CD4-positive, alpha-beta memory T cell (primary cell): ENCODE results near the gene CTNNA1. TPM values are rescaled to one million over a fixed set of nuclear protein-coding genes. Genes with fewer than 3 reads are reported as not detected.

Experiments
- CTCF ChIA-PET: fragments of 350-600 bp; sonication (Branson Sonifier 250); formaldehyde crosslinking; loops from one replicate; lab custom pipeline; 2021; ENCODE audit warnings: inconsistent platforms; ENCODE audit not compliant: partially characterized antibody; lab: Charles Lee
- POLR2A ChIA-PET: fragments of 350-600 bp; sonication (Branson Sonifier 250); formaldehyde crosslinking; loops from one replicate; lab custom pipeline; 2021; ENCODE audit not compliant: partially characterized antibody; lab: Charles Lee
- DNase-seq, 5 donors: peaks; one replicate each; pipeline versions ENCODE4 v3.0.0 to v3.0.0-alpha.2; 2020 to 2022; ENCODE audit warnings: mixed read lengths in 1 of 5
- H3K27ac ChIP-seq: one replicate; pipeline ENCODE4 v1.7.0; 2013; ENCODE audit warnings: low read depth, low read length
- H3K27me3 ChIP-seq: 2 replicates; pipeline ENCODE4 v1.7.0; 2013; ENCODE audit warnings: mild to moderate bottlenecking, low read length, moderate library complexity; ENCODE audit not compliant: insufficient read depth
- H3K36me3 ChIP-seq: 2 replicates; pipeline ENCODE4 v1.7.0; 2013; ENCODE audit warnings: mild to moderate bottlenecking, low read length, moderate library complexity; ENCODE audit not compliant: insufficient read depth
- H3K4me1 ChIP-seq: 2 replicates; pipeline ENCODE4 v1.7.0; 2013; ENCODE audit warnings: mild to moderate bottlenecking, low read length, moderate library complexity; ENCODE audit not compliant: insufficient read depth
- H3K4me3 ChIP-seq, 2 donors: one replicate each; pipeline ENCODE4 v1.7.0; 2013; ENCODE audit warnings: low read length in 2 of 2, mild to moderate bottlenecking in 1 of 2
- H3K9me3 ChIP-seq, 2 donors: one replicate each; pipeline ENCODE4 v1.7.0; 2013; ENCODE audit warnings: low read length in 2 of 2, control low read depth in 1 of 2; ENCODE audit not compliant: control insufficient read depth in 1 of 2
- H3K27ac Mint-ChIP-seq, 7 donors: one replicate each; pipeline ENCODE4 v1.8.0; 2020 to 2021; ENCODE audit warnings: mixed read lengths in 7 of 7, mild to moderate bottlenecking in 6 of 7, inconsistent platforms in 3 of 7, moderate library complexity in 3 of 7
- H3K27me3 Mint-ChIP-seq, 2 donors: one replicate each; pipeline ENCODE4 v1.8.0; 2020 to 2021; ENCODE audit warnings: mixed read lengths in 2 of 2
- H3K36me3 Mint-ChIP-seq, 2 donors: one replicate each; pipeline ENCODE4 v1.8.0; 2020 to 2021; ENCODE audit warnings: mixed read lengths in 2 of 2, inconsistent platforms in 1 of 2, mild to moderate bottlenecking in 1 of 2
- H3K4me1 Mint-ChIP-seq, 4 donors: one replicate each; pipeline ENCODE4 v1.8.0; 2020 to 2021; ENCODE audit warnings: mixed read lengths in 4 of 4, mild to moderate bottlenecking in 1 of 4
- H3K4me3 Mint-ChIP-seq, 8 donors: one replicate each; pipeline ENCODE4 v1.8.0; 2020 to 2021; ENCODE audit warnings: mixed read lengths in 8 of 8, mild to moderate bottlenecking in 7 of 8, moderate library complexity in 6 of 8, inconsistent platforms in 3 of 8
- H3K9me3 Mint-ChIP-seq, 8 donors: one replicate each; pipeline ENCODE4 v1.8.0; 2020 to 2021; ENCODE audit warnings: mixed read lengths in 8 of 8, mild to moderate bottlenecking in 5 of 8, inconsistent platforms in 3 of 8, moderate library complexity in 1 of 8
- intact Hi-C: fragments of 100-400 bp; cut with micrococcal nuclease; formaldehyde crosslinking; loops from one replicate; pipeline ENCODE4 v1.15.1; 2023
- polyA plus RNA-seq, 2 donors: library from polyadenylated mRNA; unstranded; fragments of 300-500 nt; fragmentation: Illumina TruSeq; gene quantifications; one replicate each; pipeline ENCODE4 v1.2.3, GENCODE V29; 2021
- total RNA-seq, 2 experiments: library from RNA; stranded (reverse); gene quantifications; one replicate each; pipeline ENCODE4 v1.2.3, GENCODE V29; 2021

The CTNNA1 gene
- total and polyA plus RNA-seq, 4 experiments from 2014 or later = 10.1 to 26.1 (median 17.4) TPM

GRCh38 chr5:138874771-138875551, 121.7 kb downstream of the CTNNA1 start, which contains the start of gene LRRTM2:
Gene LRRTM2, minus strand, starts transcription at chr5:138875335. Its CDS starts 424 bp downstream, at chr5:138874911.
- no peaks in the 10 kb centered on the region for H3K36me3 Mint-ChIP-seq
- Histone ChIP-seq H3K9me3 (no peaks in the 10 kb centered on the region), H3K36me3 (no peaks in the 10 kb centered on the region), H3K4me1 (no peaks in the 10 kb centered on the region), H3K27me3 (no peaks in the 10 kb centered on the region), H3K4me3 (no peak within 1 kb of the TSS), H3K27ac (no peak within 1 kb of the TSS)
- H3K4me1 Mint-ChIP-seq = peaks cover 0 to 10% (median 8%) of the 10 kb centered on the region in 4 donors
- no peak within 1 kb of the TSS for H3K4me3 Mint-ChIP-seq
- POLR2A ChIA-PET = no interaction called here
- no peak for DNase-seq
- peaks cover 0 to 1% (median 0%) of the 10 kb centered on the region in 8 donors for H3K9me3 Mint-ChIP-seq
- intact Hi-C loops = no loop called here
- peaks cover 0 to 1% of the 10 kb centered on the region in 2 donors for H3K27me3 Mint-ChIP-seq
- CTCF ChIA-PET = interaction anchor here (1.0 kb wide), 1 partner anchor 50 kb away, joined by 3 read pairs; no protein-coding TSS in a partner anchor
- no peak within 1 kb of the TSS for H3K27ac Mint-ChIP-seq

- peaks cover 0 to 1% of the 10 kb centered on the region in 2 donors for H3K27me3 Mint-ChIP-seq
- ChIA-PET CTCF (interaction anchor here (0.6 to 1.0 kb wide), 2 partner anchors 51 to 592 kb away, joined by 3 read pairs; no protein-coding TSS in a partner anchor), POLR2A (no interaction called here)
- DNase-seq = no peak
- Histone ChIP-seq H3K36me3 (no peaks in the 10 kb centered on the region), H3K9me3 (no peaks in the 10 kb centered on the region), H3K4me1 (no peaks in the 10 kb centered on the region), H3K27ac (no peak overlapping the region), H3K4me3 (no peak overlapping the region), H3K27me3 (no peaks in the 10 kb centered on the region)
- H3K27ac Mint-ChIP-seq = no peak overlapping the region
- intact Hi-C loops = no loop called here
- peaks cover 0 to 9% (median 7%) of the 10 kb centered on the region in 4 donors for H3K4me1 Mint-ChIP-seq
- no peaks in the 10 kb centered on the region for H3K36me3 Mint-ChIP-seq
- peaks cover 0 to 1% (median 0%) of the 10 kb centered on the region in 8 donors for H3K9me3 Mint-ChIP-seq
- no peak overlapping the region for H3K4me3 Mint-ChIP-seq
Measured at GRCh38 chr5:138875552-138875875, 122.3 kb downstream of the CTNNA1 start.

GRCh38 chr5:138875946-138876345, 122.7 kb downstream of the CTNNA1 start:
- Histone ChIP-seq H3K27me3 (no peaks in the 10 kb centered on the region), H3K36me3 (no peaks in the 10 kb centered on the region), H3K27ac (no peak overlapping the region), H3K9me3 (no peaks in the 10 kb centered on the region), H3K4me1 (no peaks in the 10 kb centered on the region), H3K4me3 (no peak overlapping the region)
- Mint-ChIP-seq H3K27ac (no peak overlapping the region), H3K27me3 (peaks cover 0 to 1% of the 10 kb centered on the region in 2 donors), H3K36me3 (no peaks in the 10 kb centered on the region), H3K9me3 (peaks cover 0 to 1% (median 0%) of the 10 kb centered on the region in 8 donors), H3K4me1 (peaks cover 0 to 7% (median 7%) of the 10 kb centered on the region in 4 donors), H3K4me3 (no peak overlapping the region)
- no peak for DNase-seq
- intact Hi-C loops = no loop called here
- CTCF ChIA-PET = interaction anchor here (0.6 to 1.0 kb wide), 2 partner anchors 51 to 592 kb away, joined by 3 read pairs; no protein-coding TSS in a partner anchor
- POLR2A ChIA-PET = no interaction called here

GRCh38 chr5:138876811-138877210, 123.6 kb downstream of the CTNNA1 start:
- Histone ChIP-seq H3K4me1 (no peaks in the 10 kb centered on the region), H3K4me3 (no peak overlapping the region), H3K36me3 (no peaks in the 10 kb centered on the region), H3K27me3 (no peaks in the 10 kb centered on the region), H3K27ac (no peak overlapping the region), H3K9me3 (no peaks in the 10 kb centered on the region)
- Mint-ChIP-seq H3K36me3 (no peaks in the 10 kb centered on the region), H3K27me3 (peaks cover 0 to 1% of the 10 kb centered on the region in 2 donors), H3K9me3 (peaks cover 0 to 1% (median 0%) of the 10 kb centered on the region in 8 donors), H3K27ac (no peak overlapping the region), H3K4me1 (peaks cover 0 to 2% (median 1%) of the 10 kb centered on the region in 4 donors), H3K4me3 (no peak overlapping the region)
- CTCF ChIA-PET = no interaction called here
- no peak for DNase-seq
- POLR2A ChIA-PET = no interaction called here
- intact Hi-C loops = no loop called here

GRCh38 chr5:138878437-138879235, 125.4 kb downstream of the CTNNA1 start:
- ChIA-PET CTCF (no interaction called here), POLR2A (no interaction called here)
- H3K27ac Mint-ChIP-seq = no peak overlapping the region
- H3K4me3 Mint-ChIP-seq = no peak overlapping the region
- H3K4me1 Mint-ChIP-seq = peaks cover 0 to 2% (median 0%) of the 10 kb centered on the region in 4 donors
- Histone ChIP-seq H3K36me3 (no peaks in the 10 kb centered on the region), H3K4me3 (no peak overlapping the region), H3K4me1 (no peaks in the 10 kb centered on the region), H3K27ac (no peak overlapping the region), H3K9me3 (no peaks in the 10 kb centered on the region), H3K27me3 (no peaks in the 10 kb centered on the region)
- intact Hi-C loops = no loop called here
- no peak for DNase-seq
- H3K9me3 Mint-ChIP-seq = peaks cover 0 to 2% (median 0%) of the 10 kb centered on the region in 8 donors
- H3K27me3 Mint-ChIP-seq = peaks cover 0 to under 1% of the 10 kb centered on the region in 2 donors
- peaks cover 0 to 5% of the 10 kb centered on the region in 2 donors for H3K36me3 Mint-ChIP-seq

GRCh38 chr5:138883211-138883610, 130.0 kb downstream of the CTNNA1 start:
- Histone ChIP-seq H3K36me3 (no peaks in the 10 kb centered on the region), H3K4me1 (no peaks in the 10 kb centered on the region), H3K9me3 (no peaks in the 10 kb centered on the region), H3K27me3 (no peaks in the 10 kb centered on the region), H3K27ac (no peak overlapping the region), H3K4me3 (no peak overlapping the region)
- H3K4me1 Mint-ChIP-seq = peaks cover 0 to 2% (median 0%) of the 10 kb centered on the region in 4 donors
- no peaks in the 10 kb centered on the region for H3K27me3 Mint-ChIP-seq
- intact Hi-C loops = no loop called here
- H3K4me3 Mint-ChIP-seq = no peak overlapping the region
- no peak overlapping the region for H3K27ac Mint-ChIP-seq
- DNase-seq = no peak
- POLR2A ChIA-PET = no interaction called here
- peaks cover 8 to 16% of the 10 kb centered on the region in 2 donors for H3K36me3 Mint-ChIP-seq
- peaks cover 0 to 2% (median 0%) of the 10 kb centered on the region in 8 donors for H3K9me3 Mint-ChIP-seq
- CTCF ChIA-PET = no interaction called here

GRCh38 chr5:138884094-138884493, 130.9 kb downstream of the CTNNA1 start:
- intact Hi-C loops = no loop called here
- peaks cover 0 to 2% (median 0%) of the 10 kb centered on the region in 8 donors for H3K9me3 Mint-ChIP-seq
- H3K27me3 ChIP-seq = no peaks in the 10 kb centered on the region
- CTCF ChIA-PET = no interaction called here
- no peaks in the 10 kb centered on the region for H3K9me3 ChIP-seq
- POLR2A ChIA-PET = no interaction called here
- no peak overlapping the region for H3K27ac Mint-ChIP-seq
- H3K36me3 ChIP-seq = no peaks in the 10 kb centered on the region
- H3K27ac ChIP-seq = no peak overlapping the region
- no peak overlapping the region for H3K4me3 Mint-ChIP-seq
- no peak overlapping the region for H3K4me3 ChIP-seq
- H3K36me3 Mint-ChIP-seq = peaks cover 13 to 23% of the 10 kb centered on the region in 2 donors
- no peaks in the 10 kb centered on the region for H3K4me1 ChIP-seq
- no peak for DNase-seq
- H3K27me3 Mint-ChIP-seq = no peaks in the 10 kb centered on the region
- H3K4me1 Mint-ChIP-seq = peaks cover 0 to 2% (median 0%) of the 10 kb centered on the region in 4 donors
